GM19395 (cell line): Measurements from ENCODE around the gene AGMAT.
"Not testable (repeated sequence)": the region's sequence is repeated elsewhere in the genome, so short reads cannot be mapped to it uniquely, and the experiment has no call there.

Experiments used
- ATAC-seq: cut with Tn5 transposase; IDR thresholded peaks from one replicate; pipeline ENCODE4 v1.9.1; 2021; ENCODE audit warnings: mild to moderate bottlenecking, moderate library complexity; ENCODE audit not compliant: unreplicated experiment

The AGMAT gene

GRCh38 chr1:15616373-15617172, 31.7 kb upstream of the AGMAT start:
- ATAC-seq, result peak; percentile 26

GRCh38 chr1:15610167-15610566, 25.3 kb upstream of the AGMAT start:
- no peak for ATAC-seq

GRCh38 chr1:15609631-15610030, 24.8 kb upstream of the AGMAT start:
- no peak for ATAC-seq

DNA sequence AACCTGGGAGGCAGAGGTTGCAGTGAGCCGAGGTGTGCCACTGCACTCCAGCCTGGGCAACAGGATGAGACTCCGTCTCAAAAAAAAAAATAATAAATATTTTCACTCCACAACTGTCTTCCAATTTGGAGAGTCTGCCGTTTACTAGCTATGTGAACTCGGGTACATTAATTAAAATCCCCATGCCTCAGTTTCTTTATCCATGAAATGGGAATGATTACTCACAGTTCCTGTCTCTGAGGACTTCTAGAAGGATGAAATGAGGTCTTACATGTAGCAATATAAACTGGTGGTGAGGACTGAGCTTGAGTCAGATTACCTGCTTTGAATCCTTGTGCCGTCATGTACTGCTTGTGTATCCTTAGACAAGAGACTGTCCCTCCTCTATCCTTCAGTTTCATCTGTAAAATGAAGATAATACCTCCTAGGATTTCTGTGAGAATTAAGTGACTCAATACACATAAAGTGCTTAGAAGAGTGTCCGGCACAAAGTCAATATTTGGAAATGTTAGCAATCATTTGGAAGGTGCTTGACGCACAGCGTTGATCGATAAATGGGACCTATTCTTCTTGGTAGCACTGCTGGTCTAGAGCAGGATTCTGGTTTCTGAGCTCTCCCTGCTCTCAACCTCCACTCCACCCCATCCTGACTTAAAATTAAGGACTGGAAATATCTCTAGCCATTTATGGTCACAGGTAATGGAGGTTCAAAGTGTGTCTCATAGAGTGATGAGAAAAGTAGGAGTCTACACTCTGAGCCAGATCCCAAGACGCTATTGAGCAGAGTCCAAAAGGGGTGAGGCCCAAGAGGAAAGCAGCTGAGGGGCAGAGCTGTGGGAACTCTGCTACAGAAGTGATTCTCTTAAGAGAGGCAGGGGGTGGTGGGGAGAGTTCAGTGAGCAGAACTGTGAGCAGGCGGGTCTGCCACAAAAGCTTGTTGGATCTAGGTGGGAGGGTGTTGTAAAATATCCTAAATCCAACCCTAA, 20.8 kb upstream of the AGMAT start:
- no peak for ATAC-seq

DNA sequence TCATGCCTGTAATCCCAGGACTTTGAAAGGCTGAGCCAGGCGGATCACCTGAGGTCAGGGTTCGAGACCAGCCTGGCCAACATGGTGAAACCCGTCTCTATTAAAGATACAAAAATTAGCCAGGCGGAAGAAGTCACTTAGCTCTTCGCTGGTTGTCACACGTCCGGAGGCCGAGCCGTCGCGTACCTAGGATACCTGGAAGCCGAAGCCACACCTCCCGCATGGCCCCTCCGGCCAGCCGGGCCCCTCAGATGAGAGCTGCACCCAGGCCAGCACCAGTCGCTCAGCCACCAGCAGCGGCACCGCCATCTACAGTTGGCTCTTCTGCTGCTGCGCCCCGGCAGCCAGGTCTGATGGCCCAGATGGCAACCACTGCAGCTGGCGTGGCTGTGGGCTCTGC, 19.5 kb upstream of the AGMAT start:
- not testable (repeated sequence) for ATAC-seq

DNA sequence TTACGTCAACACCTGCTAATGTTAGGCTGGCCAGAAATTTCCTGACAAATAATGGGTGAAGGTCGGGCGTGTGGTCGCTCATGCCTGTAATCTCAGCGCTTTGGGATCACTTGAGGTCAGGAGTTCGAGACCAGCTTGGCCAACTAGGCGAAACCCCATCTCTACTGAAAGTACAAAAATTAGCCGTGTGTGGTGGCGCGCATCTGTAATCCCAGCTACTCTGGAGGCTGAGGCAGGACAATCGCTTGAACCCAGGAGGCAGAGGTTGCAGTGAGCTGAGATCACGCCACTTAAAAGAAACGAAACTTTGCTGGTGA, 19.1 kb upstream of the AGMAT start:
- not testable (repeated sequence) for ATAC-seq

GRCh38 chr1:15603050-15603965, 18.5 kb upstream of the AGMAT start:
- peak; percentile 88 for ATAC-seq

- ATAC-seq, result no peak
These were observed 13.6 kb upstream of the AGMAT start for GRCh38 chr1:15598436-15598835.

DNA sequence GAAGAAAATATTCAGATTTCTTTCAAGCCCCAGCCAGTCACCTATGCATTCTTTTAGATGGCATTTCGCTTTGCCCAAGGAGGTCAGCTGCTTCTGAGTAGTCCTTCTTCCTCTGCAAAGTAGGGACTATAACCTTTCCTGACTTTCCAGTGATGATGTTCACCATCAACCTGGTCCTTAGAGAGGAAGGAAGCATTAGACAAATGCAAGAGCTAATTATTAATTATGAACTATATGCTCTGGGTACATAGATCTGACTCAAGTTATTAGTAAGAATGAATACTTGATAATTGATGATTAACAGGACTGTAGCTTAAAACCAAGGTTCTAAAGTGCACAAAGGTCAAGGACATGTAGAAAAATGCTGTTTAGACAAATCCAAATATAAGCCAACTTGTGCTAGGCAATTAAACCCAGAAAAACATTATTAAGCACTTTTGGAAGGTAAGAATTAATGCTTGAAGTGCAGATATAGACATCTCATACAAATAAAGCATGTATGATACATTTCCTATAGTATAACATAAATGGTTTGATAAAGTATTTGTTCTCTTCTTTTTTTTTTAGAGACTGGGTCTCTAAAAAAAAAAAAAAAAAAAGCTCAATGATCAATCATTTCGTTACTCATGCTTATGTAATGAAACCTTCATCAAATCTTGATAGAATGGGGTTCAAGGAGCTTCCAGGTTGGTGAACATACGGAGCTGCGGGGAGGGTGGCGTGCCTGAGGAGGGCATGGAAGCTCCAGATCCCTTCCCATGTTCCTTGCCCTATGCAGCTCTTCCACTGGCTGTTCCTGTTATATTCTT, 11.2 kb upstream of the AGMAT start:
- no peak for ATAC-seq

- no peak for ATAC-seq
These were observed 7.4 kb upstream of the AGMAT start for GRCh38 chr1:15592285-15592684.

DNA sequence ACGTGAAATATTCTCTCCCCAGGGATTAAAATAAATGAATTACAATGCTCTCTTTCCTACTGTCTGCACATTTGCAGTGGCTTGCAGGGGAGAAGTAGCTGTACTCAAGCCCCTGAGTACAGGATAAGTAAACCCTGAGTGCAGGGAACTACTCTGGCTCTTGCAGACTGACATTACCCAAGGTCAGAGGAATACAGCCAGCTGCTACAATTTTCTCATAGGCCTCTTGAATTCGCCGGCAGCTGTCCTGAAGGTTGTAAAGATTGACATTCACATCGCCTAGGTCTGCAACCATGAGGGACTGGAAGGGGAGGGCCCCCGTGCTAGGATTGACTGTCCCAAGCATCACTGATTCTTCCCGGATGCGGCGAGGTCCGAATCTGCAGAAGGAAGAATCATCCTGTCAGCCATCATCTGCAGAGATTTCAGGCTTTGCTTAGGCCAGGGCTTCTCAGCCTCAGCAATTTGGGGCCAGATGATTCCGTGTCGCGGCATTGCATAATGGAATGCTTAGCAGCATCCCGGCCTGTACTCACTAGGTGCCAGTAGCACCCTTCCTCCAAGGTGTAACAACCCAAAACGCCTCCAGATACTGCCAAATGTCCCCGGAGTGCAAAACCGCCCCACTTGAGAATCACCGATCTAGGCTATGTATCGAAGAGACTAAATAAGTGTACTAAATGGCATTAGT, 1.7 kb downstream of the AGMAT start:
- no peak for ATAC-seq

GRCh38 chr1:15579683-15580047, 5.2 kb downstream of the AGMAT start:
- ATAC-seq, result no peak

- ATAC-seq, result no peak
These were observed 5.7 kb downstream of the AGMAT start for GRCh38 chr1:15578921-15579682.

- ATAC-seq, result no peak
These were observed 7.2 kb downstream of the AGMAT start for GRCh38 chr1:15577691-15578090.

DNA sequence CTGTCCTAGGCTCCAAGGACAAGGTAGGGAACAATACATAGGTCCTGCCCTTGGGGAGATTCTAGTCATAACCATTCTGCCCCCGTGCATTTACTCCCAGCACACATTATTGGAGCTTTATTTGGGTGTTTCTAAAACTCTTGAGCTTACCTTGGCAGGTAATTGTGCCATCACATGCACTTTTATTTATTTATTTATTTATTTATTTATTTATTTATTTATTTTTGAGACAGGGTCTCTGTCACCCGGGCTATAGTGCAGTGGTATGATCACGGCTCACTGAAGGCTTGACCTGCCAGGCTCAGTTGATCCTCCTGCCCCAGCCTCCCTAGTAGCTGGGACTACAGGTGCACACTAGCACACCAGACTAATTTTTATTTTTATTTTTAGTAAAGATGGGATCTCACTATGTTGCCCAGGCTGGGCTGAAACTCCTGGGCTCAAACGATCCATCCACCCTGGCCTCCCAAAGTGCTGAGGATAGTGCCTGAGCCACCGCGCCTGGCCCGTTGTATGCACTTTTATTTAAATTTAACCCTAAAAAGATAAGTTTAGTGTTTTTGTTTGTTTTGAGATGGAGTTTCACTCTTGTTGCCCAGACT, 9.2 kb downstream of the AGMAT start:
- no peak for ATAC-seq

- ATAC-seq, result no peak
These were observed 10.1 kb downstream of the AGMAT start for GRCh38 chr1:15574741-15575140.

GRCh38 chr1:15573477-15573876, 11.4 kb downstream of the AGMAT start:
- no peak for ATAC-seq

GRCh38 chr1:15571266-15571665, 13.6 kb downstream of the AGMAT start:
- no peak for ATAC-seq
